ENCODE measurements around the gene MED13L.
"Not testable (repeated sequence)": the region's sequence is repeated elsewhere in the genome, so short reads cannot be mapped to it uniquely, and the experiment has no call there.

MED13L gene

DNA sequence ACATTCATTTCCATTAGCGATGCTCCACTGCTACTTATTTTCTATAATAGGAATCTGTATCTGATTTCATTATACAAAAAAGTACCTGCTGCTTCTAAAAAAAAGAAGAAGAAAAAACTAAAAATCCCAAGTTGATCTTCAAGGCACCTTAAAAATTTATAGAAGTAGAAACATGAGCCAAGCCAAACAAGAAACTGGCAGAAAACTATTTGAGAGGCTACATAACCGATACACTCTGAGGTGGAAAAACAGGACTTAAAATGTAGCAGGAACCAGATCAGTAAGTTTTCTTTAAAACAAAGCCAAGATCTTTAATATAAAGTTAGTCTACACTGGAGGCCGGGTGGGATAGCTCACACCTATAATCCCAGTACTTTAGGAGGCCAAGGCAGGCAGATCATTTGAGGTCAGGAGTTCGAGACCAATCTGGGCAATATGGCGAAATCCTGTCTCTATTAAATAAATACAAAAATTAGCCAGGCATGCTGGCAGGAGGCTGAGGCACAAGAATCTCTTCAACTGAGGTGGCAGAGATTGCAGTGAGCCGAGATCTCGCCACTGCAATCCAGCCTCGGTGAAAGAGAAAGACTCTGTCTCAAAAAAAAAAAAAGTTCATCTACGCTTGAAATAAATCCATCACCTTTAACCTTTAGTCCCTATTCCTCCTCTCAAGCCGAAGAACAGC, 278.6 kb downstream of the MED13L start:
- DNase-seq, result no peak

DNA sequence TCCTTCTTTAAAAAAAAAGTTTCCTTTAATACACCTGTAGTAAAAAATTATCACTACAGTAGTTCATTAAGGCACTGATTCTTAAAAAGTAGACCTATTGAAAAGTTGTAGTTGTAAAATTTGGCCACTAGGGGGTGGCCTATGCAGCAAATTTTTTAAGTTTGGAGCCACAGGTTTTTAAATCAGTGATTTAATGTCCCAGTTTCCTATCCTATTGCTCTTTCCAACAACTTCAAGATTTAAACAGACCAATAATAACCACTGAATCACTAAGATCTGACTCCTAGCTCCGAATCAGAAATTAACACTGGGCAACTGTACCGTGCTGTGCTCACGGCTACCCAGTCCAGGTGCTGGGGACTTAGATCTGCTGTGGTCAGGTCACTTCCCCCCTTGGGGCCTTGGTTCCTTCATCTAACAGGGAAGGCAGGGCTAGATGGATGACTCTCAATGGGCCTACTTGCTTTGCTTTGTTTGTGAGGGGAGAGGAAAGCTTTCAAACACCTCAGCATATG, 279.3 kb downstream of the MED13L start:
- DNase-seq, result peak; percentile 28

DNA sequence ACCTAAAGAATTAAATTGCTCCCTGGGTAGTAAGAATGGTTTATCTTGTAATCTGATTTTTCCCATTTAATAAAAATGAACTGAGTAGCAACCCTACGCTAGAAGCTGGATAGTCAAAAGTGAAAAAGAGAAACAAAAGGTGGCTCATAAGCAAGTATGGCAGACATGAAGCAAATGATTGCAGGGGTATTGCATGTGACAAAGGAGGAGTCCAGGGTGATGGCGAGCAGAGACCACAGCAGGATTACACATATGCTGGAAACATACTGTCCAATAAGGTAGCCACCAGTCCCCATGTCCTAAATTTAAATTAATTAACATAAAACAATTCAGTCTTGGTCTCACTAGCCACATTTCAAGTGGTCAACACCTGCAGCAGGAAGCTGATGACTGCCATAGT, 283.8 kb downstream of the MED13L start:
- DNase-seq, result no peak

DNA sequence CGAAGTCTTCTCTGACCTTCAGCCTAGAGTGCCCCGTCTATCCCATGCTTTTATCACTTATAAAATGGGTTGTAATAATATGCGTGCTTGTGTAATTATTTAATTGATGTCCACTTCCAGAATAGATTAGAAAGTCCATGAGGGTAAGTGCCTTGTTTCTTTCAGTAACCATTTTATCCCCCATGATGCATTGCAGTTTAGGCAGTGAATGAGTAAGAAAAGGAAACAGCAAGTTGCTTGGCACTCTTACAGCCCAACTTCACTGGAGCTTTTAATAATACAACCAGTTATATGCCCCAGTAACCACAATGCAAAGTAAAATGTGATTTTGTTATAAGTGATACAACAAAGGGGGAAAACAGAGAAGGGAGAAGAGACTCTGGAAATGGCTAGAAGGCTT, 287.3 kb downstream of the MED13L start:
- DNase-seq, result no peak

DNA sequence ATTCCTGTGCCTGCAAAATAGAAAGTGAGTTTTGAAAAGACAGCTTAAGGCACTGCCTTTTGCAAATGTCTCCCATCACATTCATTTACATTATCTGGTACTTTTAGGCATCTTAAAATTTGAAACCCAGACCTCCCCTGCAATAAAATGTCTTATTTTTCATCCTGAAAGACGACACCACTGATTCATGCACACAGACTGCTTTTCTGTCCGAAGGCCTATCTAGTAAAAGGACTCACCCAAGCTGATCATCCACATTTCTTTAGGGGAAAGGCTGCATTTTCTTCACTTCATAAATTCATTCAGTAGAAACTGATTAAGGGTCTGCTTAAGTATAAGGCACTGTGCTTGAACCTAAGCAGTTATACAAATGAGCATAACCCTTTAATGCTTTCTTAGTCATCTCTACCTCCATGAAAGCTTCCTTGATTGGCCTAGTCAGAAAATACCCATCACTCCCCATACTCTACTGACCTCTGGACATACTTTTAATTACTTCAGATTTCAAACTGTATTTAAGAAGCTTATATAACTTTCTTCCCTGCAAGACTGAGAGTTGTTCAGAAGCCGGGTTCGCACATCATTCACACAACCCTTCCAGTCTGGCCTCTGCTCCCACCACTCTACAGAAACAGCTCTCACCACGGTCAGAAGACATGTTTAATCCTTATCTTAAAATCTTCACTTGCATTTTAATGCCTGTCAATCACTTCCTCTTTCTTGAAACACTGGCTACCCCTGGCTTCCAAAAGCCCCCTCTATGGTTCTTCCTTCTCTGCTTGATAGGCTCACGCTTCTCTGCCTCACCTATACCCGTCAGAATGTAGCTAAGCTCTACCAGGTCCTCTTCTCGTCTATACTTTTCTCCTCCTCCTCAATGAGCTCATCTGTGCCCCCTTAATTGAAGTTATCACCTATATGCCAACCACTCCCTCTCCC, 288.6 kb downstream of the MED13L start:
- DNase-seq, result no peak

DNA sequence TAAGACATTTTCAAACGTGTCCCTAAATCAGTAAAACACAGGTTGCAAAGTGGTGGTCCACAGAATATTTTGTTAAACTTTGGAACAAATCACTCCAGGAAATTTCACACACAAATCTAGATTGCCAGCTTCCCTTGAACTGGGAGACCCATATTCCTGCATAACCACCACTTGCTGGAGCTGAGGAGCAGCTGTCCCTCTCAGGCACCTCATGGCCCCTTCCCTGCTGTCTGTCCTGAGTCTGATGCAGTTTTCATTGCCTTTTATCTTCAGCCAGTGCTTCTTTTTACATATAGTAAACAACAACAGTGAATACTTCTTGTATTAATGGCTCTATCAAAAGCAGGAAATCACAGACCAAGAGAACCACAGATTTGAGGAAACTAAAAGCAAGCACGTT, 289.3 kb downstream of the MED13L start:
- DNase-seq, result no peak

DNA sequence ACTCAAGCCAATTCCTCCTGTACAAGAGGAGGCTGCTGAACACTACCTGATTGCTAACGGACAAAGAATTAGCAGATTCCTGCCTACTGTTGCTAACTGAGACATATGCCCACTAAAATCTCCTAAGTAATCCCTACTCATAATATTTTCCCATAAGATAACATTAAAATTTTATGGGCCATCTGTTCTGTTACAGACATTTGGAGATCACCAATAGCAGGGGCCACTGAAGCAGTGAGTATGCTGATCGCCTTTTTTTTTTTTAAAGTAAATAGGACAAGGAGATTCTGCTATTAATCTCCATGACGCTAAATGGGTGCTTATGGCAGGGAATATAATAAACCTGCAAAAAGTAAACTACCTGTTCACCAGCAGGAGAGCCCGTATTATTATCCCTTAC, 292.9 kb downstream of the MED13L start:
- DNase-seq, result no peak

DNA sequence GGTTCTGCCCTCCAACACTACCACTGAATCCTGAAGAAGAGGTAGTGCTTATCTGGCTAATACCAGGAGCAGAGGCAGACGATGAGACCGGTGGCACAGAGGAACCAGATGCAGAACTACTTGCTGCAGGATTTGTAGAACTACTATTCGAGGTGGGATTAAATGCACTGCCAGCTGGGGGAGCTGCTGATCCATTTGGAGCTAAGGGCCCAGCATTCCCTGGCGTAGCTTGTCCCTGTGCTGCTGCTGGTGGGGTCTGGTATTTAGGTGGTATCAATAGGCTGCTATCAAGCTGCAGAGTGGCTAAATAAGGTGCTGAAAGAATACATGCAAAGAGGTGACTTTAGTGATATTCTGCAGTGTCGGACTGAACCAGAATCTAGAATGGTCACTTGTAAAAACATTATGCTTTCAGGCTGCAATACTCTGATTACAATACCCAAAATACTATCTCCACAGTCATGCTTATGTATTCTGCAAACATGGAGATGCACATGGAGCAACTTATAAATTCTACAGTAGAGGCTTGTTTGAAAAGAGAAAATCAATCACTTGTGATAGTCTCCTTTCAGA, 294.2 kb downstream of the MED13L start:
- no peak for DNase-seq

DNA sequence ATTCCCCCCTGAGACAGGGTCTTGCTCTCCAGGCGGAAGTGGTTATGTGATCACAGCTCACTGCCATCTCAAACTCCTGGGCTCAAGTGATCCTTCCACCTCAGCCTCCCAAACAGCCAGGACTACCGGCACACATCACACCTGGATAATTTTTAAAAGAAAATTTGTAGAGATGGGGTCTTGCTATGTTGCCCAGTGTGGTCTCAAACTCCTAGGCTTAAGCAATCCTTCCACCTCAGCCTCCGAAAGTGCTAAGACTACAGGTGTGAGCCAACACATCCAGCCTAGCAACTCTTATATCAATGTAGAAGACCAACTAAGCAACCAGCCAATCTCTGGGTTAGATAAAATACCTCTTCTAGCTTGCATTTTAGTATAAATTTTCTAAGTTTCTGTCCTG, 297.2 kb downstream of the MED13L start:
- no peak for DNase-seq

DNA sequence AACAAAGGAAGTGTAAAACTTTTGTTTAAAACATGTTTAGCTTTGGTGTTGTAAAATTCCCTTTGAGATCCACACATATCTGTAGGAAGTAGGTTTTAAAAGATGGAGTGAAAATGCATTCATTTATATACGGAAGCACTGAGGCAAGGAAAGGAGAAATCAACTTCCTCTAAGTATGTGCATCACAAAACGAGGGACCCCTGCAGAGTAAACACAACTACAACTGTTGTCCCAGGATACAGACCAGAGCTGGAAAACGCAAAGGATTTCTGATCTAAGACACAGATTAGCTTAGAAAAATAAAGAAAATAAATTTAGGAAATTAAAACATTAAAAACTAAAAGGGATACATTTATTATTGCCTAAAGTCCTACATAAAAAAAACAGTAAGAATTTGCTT, 297.6 kb downstream of the MED13L start:
- DNase-seq, result no peak

DNA sequence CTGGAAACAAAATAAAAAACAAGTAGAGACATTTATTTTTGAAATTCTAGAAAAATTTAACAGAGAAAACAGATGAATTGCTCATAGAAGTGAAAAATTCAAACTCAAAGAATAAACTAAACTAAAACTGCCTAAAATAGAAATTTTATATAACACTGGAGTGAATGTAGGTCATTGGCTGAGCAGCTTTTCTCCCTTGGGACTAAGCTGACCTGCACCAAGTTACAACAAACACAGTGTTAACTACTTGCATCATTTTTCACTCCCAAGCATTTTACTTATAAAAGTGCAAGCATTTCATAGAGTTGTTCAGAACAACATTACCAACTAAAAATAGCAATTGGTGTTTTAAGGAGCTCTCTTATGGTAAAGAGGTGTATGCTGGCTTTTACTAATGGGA, 298.1 kb downstream of the MED13L start:
- no peak for DNase-seq

DNA sequence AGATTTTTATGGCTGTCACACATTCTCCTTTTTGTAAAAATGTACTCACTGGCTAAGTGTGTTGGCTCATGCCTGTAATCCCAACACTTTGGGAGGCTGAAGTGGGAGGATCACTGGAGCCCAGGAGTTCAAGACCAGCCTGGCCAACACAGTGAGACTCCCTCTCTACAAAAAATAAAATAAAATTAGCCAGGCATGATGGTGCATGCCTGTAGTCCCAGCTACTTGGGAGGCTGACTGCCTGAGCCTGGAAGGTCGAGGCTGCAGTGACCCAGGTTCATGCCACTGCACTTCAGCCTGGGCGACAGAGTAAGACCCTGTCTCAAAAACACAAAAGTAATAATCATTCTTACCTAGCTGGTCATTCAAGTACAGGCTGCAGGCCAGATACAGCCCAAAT, 300.7 kb downstream of the MED13L start:
- DNase-seq, result not testable (repeated sequence)

DNA sequence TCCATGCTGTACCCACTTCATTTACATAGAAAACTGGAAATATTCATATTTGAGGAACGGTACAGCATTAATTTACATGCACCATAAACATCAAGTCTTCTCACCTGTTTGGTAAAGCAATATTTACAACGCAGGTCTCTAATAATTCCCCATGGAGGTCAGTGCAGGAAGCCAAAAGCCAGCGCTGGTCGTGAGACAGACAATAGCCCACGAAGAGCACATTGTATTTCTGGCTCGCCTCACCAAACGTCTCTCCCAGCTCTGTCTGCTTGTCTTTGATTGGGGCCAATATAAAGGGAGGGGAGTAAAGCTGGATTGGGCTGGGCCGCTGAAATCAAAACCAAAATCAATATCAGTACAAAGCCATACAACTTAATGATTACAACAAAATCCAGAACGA, 302.1 kb downstream of the MED13L start:
- DNase-seq, result no peak

DNA sequence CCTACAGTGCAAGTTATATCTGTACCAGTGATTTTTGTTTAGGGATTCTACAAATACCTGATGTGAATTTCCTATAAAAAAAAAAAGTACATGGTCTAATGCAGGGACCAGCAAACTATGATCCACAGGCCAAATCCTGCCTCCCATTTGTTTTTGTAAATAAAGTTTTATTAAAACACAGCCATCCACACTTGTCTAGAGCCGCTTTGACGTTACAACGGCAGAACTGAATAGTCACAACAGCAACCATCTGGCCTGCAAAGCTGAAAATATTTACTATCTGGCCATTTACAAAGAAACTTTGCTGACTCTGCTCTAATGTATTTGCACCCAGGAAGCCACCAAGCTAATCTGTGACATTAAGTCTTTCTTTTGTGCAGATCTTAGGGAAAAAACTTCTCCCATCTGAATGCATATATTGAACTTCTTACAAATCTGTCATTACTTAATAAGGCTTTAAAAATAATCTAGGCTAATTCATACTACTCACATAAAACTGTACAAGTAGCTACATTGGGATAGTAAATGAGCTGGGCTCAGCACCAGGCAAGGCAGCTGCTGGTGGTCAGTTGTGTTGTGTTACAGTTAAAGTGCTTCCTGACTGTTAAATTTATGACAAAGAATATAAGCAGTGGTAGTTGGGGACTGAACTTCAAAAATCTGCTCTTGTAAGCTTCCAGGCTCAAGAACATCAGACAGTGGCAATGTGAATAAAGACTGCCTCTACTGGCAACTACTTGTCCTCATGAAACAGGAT, 303.3 kb downstream of the MED13L start:
- DNase-seq, result no peak

DNA sequence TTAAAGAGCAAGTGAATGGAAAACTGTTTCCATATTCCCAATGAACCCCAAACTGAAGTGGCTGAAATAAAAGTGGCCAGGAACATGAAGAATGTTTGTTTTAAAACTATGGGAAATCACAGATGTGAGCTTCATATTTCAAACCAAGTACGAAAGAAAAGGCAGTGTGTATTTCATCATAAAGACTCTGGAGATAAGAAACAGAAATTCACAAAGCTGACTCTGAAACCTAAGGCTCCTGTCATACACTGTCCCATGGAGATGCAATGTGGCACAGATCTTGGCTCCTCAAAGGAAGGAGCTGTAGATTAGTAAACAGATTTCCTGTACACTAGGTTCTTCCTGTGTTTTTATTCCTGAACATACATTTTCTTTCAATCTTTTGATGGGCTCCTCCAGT, 304.4 kb downstream of the MED13L start:
- DNase-seq, result no peak

DNA sequence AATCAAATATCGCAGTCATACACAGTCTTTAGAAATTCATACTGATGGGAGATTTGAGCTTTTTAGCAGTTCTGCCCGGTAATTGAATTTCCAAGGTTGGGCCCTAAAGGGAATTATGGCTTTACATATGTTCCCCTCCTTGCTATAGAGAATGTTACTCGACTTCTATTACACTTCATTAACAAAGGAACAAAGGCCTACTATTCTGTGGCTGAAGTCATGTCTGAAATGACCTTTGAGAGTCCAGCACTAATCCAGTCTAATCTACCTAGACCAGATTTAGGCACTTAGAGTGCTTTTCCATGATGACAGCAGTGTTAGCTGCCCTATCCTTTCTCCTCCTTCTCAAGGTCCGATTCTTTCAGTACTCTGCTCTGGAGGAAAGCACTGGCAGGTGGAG, 305.3 kb downstream of the MED13L start:
- no peak for DNase-seq

DNA sequence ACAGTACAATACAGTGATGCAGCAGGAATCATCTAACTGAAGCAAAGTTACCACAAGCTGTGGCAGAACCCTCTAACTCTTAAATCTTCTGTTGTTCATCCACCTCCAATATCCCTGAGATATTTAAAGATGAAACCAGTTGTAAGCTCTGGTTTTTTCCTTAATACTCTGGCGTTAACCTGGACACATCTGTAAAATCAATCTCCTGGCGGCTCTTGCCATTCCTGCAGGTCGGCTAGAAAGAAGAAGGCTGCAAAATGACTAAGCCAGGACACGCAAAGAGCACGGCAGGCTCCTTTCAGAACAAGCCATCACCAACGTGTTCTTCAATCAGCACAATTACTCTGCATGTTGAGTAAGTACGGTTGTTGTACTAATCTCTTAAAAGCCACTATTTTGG, 309.3 kb downstream of the MED13L start:
- no peak for DNase-seq

DNA sequence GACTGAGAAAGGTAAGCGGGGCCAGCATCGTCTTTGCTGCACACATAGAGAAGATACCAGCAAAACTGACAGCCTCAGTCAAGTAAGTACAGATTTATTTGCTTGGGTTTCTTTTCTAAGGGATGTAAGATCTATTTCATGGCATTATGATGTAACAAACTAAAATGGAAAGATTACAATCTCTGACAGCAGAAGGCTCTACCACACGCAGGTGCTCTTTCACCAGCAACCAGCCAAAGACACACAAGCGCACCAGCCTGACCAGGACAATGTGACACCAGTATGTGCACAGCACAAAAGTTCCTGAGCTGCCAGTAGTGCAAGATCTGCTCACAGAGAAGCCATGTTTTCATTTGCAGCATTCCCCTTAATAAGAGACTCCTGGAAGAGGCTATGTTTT, 311.1 kb downstream of the MED13L start:
- DNase-seq, result no peak

DNA sequence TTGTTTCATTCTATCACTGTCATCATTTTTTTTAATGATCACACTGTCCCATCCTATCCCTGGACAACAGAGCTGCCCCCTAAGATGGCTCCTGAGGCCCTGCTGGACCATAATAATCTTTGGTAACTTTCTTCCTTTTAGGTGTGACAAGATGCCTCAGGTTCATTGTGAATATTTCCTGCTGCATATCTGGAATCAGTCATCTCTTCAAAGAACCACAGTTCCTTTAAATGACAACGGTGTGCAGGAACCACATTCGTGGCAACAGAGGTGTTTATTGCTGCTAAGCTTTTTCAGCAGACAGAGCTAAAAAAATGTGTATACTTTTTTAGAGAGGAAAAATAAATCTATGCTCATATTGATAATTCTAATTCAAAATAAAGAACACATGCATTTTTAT, 312.9 kb downstream of the MED13L start:
- no peak for DNase-seq

DNA sequence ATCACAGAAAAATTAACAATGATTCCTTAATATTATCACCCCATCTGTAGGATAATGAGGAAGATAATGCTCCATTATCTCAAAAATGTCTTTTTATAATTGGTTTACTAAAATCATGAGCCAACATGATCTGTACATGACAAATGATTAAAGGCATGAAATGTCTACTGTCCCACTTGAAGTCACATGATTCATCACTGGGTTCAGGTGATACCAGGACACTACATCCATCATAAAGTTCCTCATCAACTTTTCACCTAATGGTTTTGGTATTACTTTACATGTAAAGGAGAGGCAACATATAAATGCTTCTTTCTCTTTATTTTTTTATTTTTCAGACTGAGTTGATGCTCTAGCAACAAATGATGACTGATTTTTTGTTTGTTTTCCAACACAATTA, 313.3 kb downstream of the MED13L start:
- DNase-seq, result no peak

DNA sequence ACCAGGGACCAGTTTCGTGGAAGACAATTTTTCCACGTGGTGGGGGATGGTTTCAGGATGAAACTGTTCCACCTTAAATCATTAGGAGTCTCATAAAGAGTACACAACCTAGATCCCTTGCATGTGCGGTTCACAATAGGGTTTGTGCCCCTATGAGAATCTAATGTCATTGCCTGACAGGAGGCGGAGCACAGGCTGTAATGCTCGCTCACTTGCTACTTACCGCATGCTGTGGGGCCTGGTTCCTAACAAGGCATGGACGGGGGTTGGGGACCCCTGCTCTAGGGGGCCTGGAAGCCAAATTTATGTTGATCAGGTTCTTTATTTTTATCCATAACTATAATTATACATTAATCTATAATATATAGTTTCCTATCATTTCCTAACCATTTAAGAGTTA, 315.3 kb downstream of the MED13L start:
- no peak for DNase-seq

DNA sequence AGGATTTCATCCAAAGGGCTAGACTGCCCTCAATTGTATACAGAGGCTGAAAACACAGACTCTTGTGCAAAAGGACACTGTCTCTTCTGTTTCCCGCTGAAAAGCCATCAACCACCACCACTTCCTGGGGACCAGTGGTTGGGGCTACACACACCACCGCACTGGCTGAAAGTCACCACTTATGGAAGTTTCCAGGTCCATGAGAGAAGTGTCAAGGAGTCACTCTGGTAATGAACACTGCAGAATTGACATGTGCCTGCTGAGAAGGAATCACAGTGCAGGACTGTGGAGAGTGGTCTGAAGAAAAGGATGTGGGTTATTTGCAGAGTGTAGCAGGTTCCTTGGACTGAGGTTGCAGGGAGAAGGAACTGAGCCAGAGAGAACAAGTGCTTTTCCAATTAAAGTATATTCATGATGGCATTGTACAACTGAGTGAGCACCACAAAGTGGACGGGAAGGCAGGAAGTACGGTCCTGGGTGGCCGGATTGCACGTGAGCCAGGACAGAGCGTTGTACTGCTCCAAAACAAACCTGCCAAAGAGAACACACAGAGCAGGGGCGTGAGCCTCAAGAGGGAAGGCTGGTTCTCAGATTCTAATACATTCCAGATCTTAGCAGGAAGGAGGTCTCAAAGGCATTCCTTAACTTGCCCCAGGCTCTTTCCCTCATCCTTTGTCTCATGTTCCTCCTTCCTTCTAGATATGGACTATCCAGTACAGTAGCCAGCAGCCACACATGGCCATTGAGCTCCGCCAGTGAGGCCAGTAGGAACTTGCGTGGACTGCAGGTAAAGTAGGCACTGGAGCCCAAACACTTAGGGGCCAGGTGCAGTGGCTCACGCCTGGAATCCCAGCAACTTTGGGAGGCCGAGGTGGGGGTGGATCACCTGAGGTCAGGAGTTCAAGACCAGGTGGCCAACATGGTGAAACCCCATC, 316.4 kb downstream of the MED13L start:
- DNase-seq, result no peak
